Activated naive CD4-positive, alpha-beta T cell treated with anti-CD3 and anti-CD28 coated beads, Interleukin-2, amount 50 U/mL, for 24 hours (primary cell): ENCODE measurements around the gene DSG2.

Source experiments
- H3K27ac Mint-ChIP-seq: one replicate; pipeline ENCODE4 v1.8.0; 2021; ENCODE audit warnings: mild to moderate bottlenecking, mixed read lengths
- H3K27me3 Mint-ChIP-seq: one replicate; pipeline ENCODE4 v1.8.0; 2021; ENCODE audit warnings: mixed read lengths
- H3K36me3 Mint-ChIP-seq: one replicate; pipeline ENCODE4 v1.8.0; 2021; ENCODE audit warnings: mixed read lengths
- H3K4me1 Mint-ChIP-seq: one replicate; pipeline ENCODE4 v1.8.0; 2021; ENCODE audit warnings: mixed read lengths
- H3K4me3 Mint-ChIP-seq: one replicate; pipeline ENCODE4 v1.8.0; 2021; ENCODE audit warnings: mild to moderate bottlenecking, mixed read lengths
- H3K9me3 Mint-ChIP-seq: one replicate; pipeline ENCODE4 v1.8.0; 2021; ENCODE audit warnings: mixed read lengths

Gene DSG2

GRCh38 chr18:31586616-31587015 is 88.6 kb downstream of the DSG2 start:
- no peaks in the 10 kb centered on the region for H3K36me3 Mint-ChIP-seq
- peaks cover under 1% of the 10 kb centered on the region for H3K27me3 Mint-ChIP-seq
- no peak overlapping the region for H3K4me3 Mint-ChIP-seq
- no peaks in the 10 kb centered on the region for H3K9me3 Mint-ChIP-seq
- no peak overlapping the region for H3K27ac Mint-ChIP-seq
- H3K4me1 Mint-ChIP-seq, result no peaks in the 10 kb centered on the region

GRCh38 chr18:31587529-31587928 is 89.6 kb downstream of the DSG2 start:
- Mint-ChIP-seq H3K27me3 (peaks cover 1% of the 10 kb centered on the region), H3K36me3 (no peaks in the 10 kb centered on the region), H3K27ac (no peak overlapping the region), H3K4me1 (no peaks in the 10 kb centered on the region), H3K9me3 (no peaks in the 10 kb centered on the region), H3K4me3 (no peak overlapping the region)

- no peaks in the 10 kb centered on the region for H3K4me1 Mint-ChIP-seq
- no peaks in the 10 kb centered on the region for H3K36me3 Mint-ChIP-seq
- H3K4me3 Mint-ChIP-seq, result no peak overlapping the region
- H3K27me3 Mint-ChIP-seq, result peaks cover 1% of the 10 kb centered on the region
- H3K27ac Mint-ChIP-seq, result no peak overlapping the region
- H3K9me3 Mint-ChIP-seq, result no peaks in the 10 kb centered on the region
Observed at GRCh38 chr18:31590570-31590969, 92.6 kb downstream of the DSG2 start.

- H3K4me1 Mint-ChIP-seq, result no peaks in the 10 kb centered on the region
- H3K36me3 Mint-ChIP-seq, result no peaks in the 10 kb centered on the region
- H3K9me3 Mint-ChIP-seq, result no peaks in the 10 kb centered on the region
- H3K4me3 Mint-ChIP-seq, result no peak overlapping the region
- H3K27ac Mint-ChIP-seq, result no peak overlapping the region
- H3K27me3 Mint-ChIP-seq, result peaks cover 1% of the 10 kb centered on the region
Observed at GRCh38 chr18:31591113-31591512, 93.1 kb downstream of the DSG2 start.

GRCh38 chr18:31591628-31592027 is 93.7 kb downstream of the DSG2 start, which contains the start of gene TTR:
TTR (plus strand) TSS chr18:31591877; CDS start chr18:31591903, 26 bp downstream.
- no peak within 1 kb of the TSS for H3K27ac Mint-ChIP-seq
- no peaks in the 10 kb centered on the region for H3K4me1 Mint-ChIP-seq
- no peaks in the 10 kb centered on the region for H3K9me3 Mint-ChIP-seq
- no peaks in the 10 kb centered on the region for H3K36me3 Mint-ChIP-seq
- peaks cover 1% of the 10 kb centered on the region for H3K27me3 Mint-ChIP-seq
- no peak within 1 kb of the TSS for H3K4me3 Mint-ChIP-seq

- H3K4me3 Mint-ChIP-seq, result no peak overlapping the region
- peaks cover 1% of the 10 kb centered on the region for H3K27me3 Mint-ChIP-seq
- H3K9me3 Mint-ChIP-seq, result no peaks in the 10 kb centered on the region
- no peaks in the 10 kb centered on the region for H3K36me3 Mint-ChIP-seq
- no peak overlapping the region for H3K27ac Mint-ChIP-seq
- no peaks in the 10 kb centered on the region for H3K4me1 Mint-ChIP-seq
Observed at GRCh38 chr18:31592506-31593157, 94.7 kb downstream of the DSG2 start.

GRCh38 chr18:31595121-31595771 is 97.3 kb downstream of the DSG2 start:
- Mint-ChIP-seq H3K36me3 (no peaks in the 10 kb centered on the region), H3K4me1 (no peaks in the 10 kb centered on the region), H3K27ac (no peak overlapping the region), H3K9me3 (no peaks in the 10 kb centered on the region), H3K4me3 (no peak overlapping the region), H3K27me3 (peaks cover 1% of the 10 kb centered on the region)

- peaks cover 1% of the 10 kb centered on the region for H3K27me3 Mint-ChIP-seq
- H3K36me3 Mint-ChIP-seq, result no peaks in the 10 kb centered on the region
- no peaks in the 10 kb centered on the region for H3K4me1 Mint-ChIP-seq
- no peak overlapping the region for H3K4me3 Mint-ChIP-seq
- no peak overlapping the region for H3K27ac Mint-ChIP-seq
- H3K9me3 Mint-ChIP-seq, result no peaks in the 10 kb centered on the region
Observed at GRCh38 chr18:31596081-31596872, 98.3 kb downstream of the DSG2 start.

- no peak overlapping the region for H3K4me3 Mint-ChIP-seq
- no peak overlapping the region for H3K27ac Mint-ChIP-seq
- no peaks in the 10 kb centered on the region for H3K9me3 Mint-ChIP-seq
- H3K27me3 Mint-ChIP-seq, result no peaks in the 10 kb centered on the region
- no peaks in the 10 kb centered on the region for H3K4me1 Mint-ChIP-seq
- H3K36me3 Mint-ChIP-seq, result no peaks in the 10 kb centered on the region
Observed at GRCh38 chr18:31598021-31598805, 100.2 kb downstream of the DSG2 start.
